ENCODE results near the gene SRRM5. TPM values are rescaled to one million over a fixed set of nuclear protein-coding genes. Genes with fewer than 3 reads are reported as not detected.
A peak's percentile ranks its signal among the peaks of the same experiment; 100 is the strongest.

SRRM5 gene
- total and polyA plus RNA-seq, 12 donors: 0.11 to 1.6 (median 0.24) TPM; not detected in 2

GRCh38 chr19:43578787-43579186 lies 33.1 kb upstream of the SRRM5 start:
- Histone ChIP-seq H3K27ac (no peak overlapping the region), H3K4me1 (peaks cover 5 to 42% (median 21%) of the 10 kb centered on the region in 9 donors), H3K27me3 (no peaks in the 10 kb centered on the region), H3K4me3 (no peak overlapping the region), H3K36me3 (peaks cover 0 to 5% (median 0%) of the 10 kb centered on the region in 9 donors), H3K9me3 (no peaks in the 10 kb centered on the region)
- DNase-seq (no peak), ATAC-seq (no peak)
- intact Hi-C loops (cut with DNase I): no loop called here
- WGBS, 2 donors: 78 to 87% methylated on average over 3 of the region's 3 CpGs
- TF ChIP-seq CTCF (IDR thresholded peaks at IDR 0.05): no peak

GRCh38 chr19:43581467-43581866 lies 30.4 kb upstream of the SRRM5 start:
- Histone ChIP-seq H3K36me3 (peaks cover 0 to 17% (median 0%) of the 10 kb centered on the region in 9 donors), H3K27ac (peak overlapping the region in 5 of 10 donors; percentile 41 to 85 (median 74))
- WGBS, 2 donors: 65 to 66% methylated on average over 7 of the region's 7 CpGs

GRCh38 chr19:43582495-43582894 lies 29.4 kb upstream of the SRRM5 start:
- ATAC-seq (no peak), DNase-seq (no peak)
- no peak for TF ChIP-seq CTCF (IDR thresholded peaks at IDR 0.05)
- Histone ChIP-seq H3K27me3 (no peaks in the 10 kb centered on the region), H3K27ac (no peak overlapping the region), H3K4me3 (no peak overlapping the region), H3K9me3 (no peaks in the 10 kb centered on the region), H3K36me3 (peaks cover 0 to 26% (median 0%) of the 10 kb centered on the region in 9 donors), H3K4me1 (peaks cover 0 to 29% (median 8%) of the 10 kb centered on the region in 9 donors)
- WGBS, 2 donors: 95 to 98% methylated on average over 2 of the region's 2 CpGs
- intact Hi-C loops (cut with DNase I): no loop called here

More at GRCh38 chr19:43581467-43581866, 30.4 kb upstream of the SRRM5 start:
- Histone ChIP-seq H3K9me3 (no peaks in the 10 kb centered on the region), H3K4me1 (peaks cover 0 to 29% (median 8%) of the 10 kb centered on the region in 9 donors), H3K27me3 (no peaks in the 10 kb centered on the region), H3K4me3 (peak overlapping the region in 7 of 10 donors; percentile 35 to 65 (median 58))
- intact Hi-C loops (cut with DNase I): no loop called here
- no peak for ATAC-seq
- no peak for TF ChIP-seq CTCF (IDR thresholded peaks at IDR 0.05)
- no peak for DNase-seq

GRCh38 chr19:43584484-43584883 lies 27.4 kb upstream of the SRRM5 start:
- ATAC-seq (no peak), DNase-seq (no peak)
- Histone ChIP-seq H3K27ac (peak overlapping the region in 3 of 10 donors; percentile 25 to 46 (median 36)), H3K9me3 (no peaks in the 10 kb centered on the region), H3K4me3 (no peak overlapping the region), H3K36me3 (peaks cover 0 to 43% (median 0%) of the 10 kb centered on the region in 9 donors), H3K27me3 (no peaks in the 10 kb centered on the region), H3K4me1 (peaks cover 0 to 29% (median 8%) of the 10 kb centered on the region in 9 donors)
- 100% methylated on average over 1 of the region's 1 CpG for WGBS, 2 donors
- no peak for TF ChIP-seq CTCF (IDR thresholded peaks at IDR 0.05)
- intact Hi-C loops (cut with DNase I): no loop called here
